GM19043 (cell line): ENCODE results near the gene NIPAL3.
"Not testable (repeated sequence)": the region's sequence is repeated elsewhere in the genome, so short reads cannot be mapped to it uniquely, and the experiment has no call there.

Source experiments
- ATAC-seq: cut with Tn5 transposase; IDR thresholded peaks from one replicate; pipeline ENCODE4 v1.9.1; 2021; ENCODE audit warnings: low read depth; ENCODE audit not compliant: unreplicated experiment

The NIPAL3 gene

GRCh38 chr1:24454673-24455072 lies 39.1 kb downstream of the NIPAL3 start:
- ATAC-seq: no peak

DNA sequence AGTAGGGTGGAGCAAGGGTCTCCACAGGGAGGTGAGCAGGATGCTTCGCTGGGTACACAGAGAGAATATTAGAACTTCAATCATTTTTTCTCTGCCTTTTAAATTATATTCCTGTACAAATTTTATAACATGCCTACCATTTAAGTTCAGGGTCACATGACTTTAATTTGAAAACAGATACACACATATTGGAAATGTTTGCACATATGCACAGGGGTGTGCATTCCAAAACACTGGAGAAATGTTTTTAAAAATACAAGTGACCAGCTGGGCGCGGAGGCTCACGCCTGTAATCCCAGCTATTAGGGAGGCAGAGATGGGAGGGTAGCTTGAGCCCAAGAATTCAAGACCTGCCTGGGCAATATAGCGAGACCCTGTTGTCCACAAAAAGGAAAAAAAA lies 39.7 kb downstream of the NIPAL3 start:
- no peak for ATAC-seq

GRCh38 chr1:24457866-24458265 lies 42.3 kb downstream of the NIPAL3 start:
- no peak for ATAC-seq

- ATAC-seq: no peak
Measured at GRCh38 chr1:24459551-24460266, 44.1 kb downstream of the NIPAL3 start.

DNA sequence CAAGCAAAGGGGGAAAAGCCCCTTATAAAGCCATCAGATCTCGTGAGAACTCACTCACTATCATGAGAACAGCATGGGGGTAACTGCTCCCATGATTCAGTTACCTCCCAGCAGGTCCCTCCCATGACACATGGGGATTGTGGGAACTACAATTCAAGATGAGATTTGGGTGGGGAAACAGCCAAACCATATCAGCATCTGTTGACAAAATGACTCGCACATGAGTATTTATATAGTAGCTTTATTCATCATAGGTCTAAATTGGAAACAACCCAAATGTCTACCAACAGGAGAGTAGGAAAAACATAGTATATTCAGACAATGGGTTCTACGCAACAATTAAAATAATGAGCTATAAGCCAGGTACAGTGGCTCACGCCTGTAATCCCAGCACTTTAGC lies 46.5 kb downstream of the NIPAL3 start:
- not testable (repeated sequence) for ATAC-seq

- no peak for ATAC-seq
Measured at GRCh38 chr1:24463776-24464735, 48.5 kb downstream of the NIPAL3 start.

- ATAC-seq: no peak
Measured at GRCh38 chr1:24465099-24465498, 49.5 kb downstream of the NIPAL3 start.

DNA sequence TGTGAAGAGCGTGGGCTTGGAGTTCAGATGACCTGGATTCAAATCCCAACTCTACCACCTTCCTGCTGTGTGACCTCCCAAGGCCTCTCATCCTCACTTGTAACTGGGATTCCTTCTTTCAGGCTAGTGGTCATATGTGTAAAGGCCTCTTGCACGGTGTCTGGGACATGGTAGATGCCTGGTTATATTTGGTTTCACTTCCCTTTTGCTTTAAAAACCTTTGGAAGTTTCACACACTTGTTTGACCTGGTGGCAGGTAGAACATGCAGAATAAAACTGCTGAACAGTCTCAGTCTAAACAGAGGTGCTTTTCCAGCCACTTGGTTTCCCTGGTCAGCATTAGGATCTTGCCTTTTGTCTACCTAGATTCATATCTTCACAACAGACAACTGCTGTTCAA lies 50.0 kb downstream of the NIPAL3 start:
- ATAC-seq: no peak

GRCh38 chr1:24468685-24469316 lies 53.2 kb downstream of the NIPAL3 start:
- no peak for ATAC-seq

- no peak for ATAC-seq
Measured at GRCh38 chr1:24470592-24470991, 55.0 kb downstream of the NIPAL3 start.

GRCh38 chr1:24472527-24473251 lies 57.1 kb downstream of the NIPAL3 start:
- no peak for ATAC-seq

DNA sequence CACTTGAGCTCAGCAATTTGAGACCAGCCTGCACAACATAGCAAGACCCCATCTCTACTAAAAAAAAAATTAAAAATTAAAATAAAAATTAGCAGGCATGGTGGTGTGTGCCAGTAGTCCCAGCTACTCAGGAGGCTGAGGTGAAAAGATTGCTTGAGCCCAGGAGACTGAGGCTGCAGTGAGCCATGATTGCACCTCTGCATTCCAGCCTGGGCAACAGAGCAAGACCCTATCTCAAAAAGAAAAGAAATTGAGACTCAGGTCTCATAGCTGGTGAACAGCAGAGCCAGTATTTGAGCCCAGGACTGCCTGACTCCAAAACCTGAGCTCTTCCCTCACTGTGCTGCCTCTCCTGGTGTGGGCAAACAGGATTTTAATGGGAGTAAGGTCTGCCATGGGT lies 58.6 kb downstream of the NIPAL3 start:
- no peak for ATAC-seq

DNA sequence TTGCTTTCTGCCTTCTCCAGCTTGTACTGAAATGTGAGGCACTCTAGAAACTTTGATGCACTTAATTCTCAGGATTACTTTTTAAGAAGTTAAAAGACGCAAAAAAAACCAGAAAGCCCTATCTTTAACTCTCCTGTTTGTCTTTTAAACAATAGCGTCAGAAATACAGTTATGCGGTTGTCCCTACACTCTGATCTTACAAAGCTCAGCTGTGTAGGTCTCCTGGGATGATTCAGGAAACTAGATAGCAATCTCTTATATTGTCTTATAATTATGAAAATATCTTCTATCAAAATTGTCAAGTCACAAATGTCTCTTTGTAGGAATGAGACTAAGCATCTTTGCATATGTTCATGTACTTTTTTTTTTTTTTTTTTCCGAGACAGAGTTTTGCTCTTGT lies 60.1 kb downstream of the NIPAL3 start:
- no peak for ATAC-seq

- ATAC-seq: no peak
Measured at GRCh38 chr1:24476571-24476970, 61.0 kb downstream of the NIPAL3 start.

DNA sequence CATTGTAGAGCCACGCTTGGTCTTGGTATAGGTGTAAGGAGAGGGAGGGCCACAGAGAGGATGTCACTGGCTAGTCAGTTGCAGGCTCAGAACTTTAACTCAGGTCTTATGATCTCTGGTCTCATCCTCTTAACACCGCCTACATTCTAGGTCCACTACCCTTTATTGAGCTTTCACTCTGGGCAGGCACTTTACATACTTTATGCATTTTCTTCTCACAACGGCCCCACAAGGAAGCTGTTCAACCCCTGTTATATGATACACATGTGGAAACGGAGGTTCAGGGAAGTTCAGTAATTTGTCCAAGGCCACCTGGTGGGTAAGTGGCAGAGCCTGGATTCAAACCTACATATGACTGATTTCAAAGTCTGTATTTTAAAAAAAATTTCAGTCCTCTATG lies 61.7 kb downstream of the NIPAL3 start:
- no peak for ATAC-seq

DNA sequence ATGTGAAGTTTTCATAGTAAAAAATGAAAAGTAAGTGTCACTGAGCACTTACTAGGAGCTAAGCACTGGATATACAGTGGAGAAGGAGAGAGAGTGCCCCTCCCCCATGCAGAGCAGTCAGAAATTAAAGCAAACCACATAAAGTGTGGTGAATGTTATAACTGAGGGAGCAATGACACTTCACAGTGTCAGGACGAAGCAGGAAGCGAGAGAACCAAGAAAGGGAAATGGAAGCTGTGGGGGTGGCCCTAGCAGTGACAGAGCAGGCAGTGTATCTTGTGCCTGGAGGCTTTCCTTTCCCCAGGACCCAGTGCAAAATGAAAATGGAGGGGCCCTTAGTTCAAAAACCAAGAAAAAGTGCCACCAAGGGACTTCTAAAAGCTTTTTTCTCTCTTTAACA lies 65.5 kb downstream of the NIPAL3 start:
- ATAC-seq: no peak

DNA sequence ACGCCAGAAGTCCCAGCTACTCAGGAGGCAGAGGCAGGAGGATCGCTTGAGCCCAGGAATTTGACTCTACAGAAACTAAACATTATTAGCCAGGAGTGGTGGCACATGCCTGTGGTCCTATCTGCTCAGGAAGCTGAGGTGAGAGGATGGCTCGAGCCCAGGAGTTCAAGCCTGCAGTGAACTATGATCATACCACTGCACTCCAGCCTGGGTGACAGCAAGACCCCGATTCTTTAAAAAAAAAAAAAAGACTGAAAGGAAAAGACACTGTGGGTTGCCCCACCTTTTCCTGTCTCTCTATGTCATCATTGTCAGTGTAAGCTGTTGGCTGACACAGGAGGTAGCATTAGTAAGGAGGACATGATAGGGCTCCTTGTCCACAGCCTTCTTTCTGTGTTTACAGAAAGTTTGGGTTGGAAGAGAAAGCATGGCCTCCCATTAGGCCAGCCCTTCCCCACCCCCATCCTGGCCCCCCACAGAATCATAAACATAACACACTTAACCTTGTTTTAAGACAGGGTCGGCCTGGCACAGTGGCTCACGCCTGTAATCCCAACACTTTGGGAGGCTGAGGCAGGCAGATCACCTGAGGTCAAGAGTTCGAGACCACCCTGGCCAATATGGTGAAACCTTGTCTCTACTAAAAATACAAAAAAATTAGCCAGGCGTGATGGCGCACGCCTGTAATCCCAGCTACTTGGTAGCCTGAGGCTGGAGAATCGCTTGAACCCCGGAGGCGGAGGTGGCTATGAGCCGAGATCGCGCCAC lies 66.4 kb downstream of the NIPAL3 start:
- no peak for ATAC-seq

DNA sequence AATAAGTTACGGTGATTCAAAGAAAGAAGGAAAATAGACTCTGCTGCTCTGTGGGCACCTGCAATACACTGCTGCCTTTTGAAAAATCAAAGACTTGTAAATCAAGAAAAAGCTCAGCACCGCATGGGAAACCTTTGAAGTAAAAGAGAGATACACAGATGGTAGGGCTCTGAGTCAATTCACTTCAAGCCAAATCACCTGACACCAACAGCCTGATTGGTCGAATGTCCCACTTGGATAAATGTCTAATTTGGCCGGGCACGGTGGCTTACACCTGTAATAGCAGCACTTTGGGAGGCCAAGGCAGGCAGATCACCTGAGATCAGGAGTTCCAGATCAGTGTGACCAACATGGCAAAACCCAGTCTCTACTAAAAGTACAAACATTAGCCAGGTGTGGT lies 67.8 kb downstream of the NIPAL3 start:
- ATAC-seq: no peak

DNA sequence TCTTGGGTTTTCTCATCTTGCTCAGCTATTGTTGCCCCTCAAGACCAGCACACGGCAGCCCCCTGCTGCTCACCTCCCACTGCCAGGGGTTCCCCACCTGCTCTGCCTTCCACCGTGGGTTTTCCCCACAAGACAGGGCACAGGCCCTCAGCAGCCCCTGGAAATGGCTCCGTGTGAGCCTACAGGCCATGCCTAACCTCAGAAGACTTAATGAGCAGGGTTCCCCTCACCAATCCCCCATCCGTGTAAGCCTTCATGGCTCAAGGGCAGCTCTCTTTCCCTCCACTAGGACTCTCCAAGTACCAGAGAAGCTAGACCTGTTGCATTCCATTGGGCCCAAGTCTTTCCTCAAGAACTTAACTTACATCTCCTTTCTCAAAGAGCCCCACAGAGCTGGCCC lies 68.6 kb downstream of the NIPAL3 start:
- ATAC-seq: no peak
